IMR-90 (cell line): ENCODE data around the gene TPGS1. TPM values are rescaled to one million over a fixed set of nuclear protein-coding genes. Genes with fewer than 3 reads are reported as not detected.

Experiments
- ATAC-seq: fragments of 200-7000 bp; cut with Tn5 transposase; 2 replicates; pipeline ENCODE4 v1.9.1; 2020; ENCODE audit warnings: low read depth, mild to moderate bottlenecking, moderate library complexity
- BruUV-seq: library from RNA; stranded (reverse); fragments of 400-500 nt; replicated peaks from 2 replicates; lab custom pipeline; 2021; lab: Mats Ljungman, UMichigan
- CTCF ChIA-PET: fragments of 300-600 bp; formaldehyde crosslinking; extraction: SDS; loops from one replicate; lab custom pipeline; 2021; ENCODE audit warnings: antibody characterized with exemption; lab: Yijun Ruan, JAX
- POLR2A ChIA-PET: fragments of 300-600 bp; sonication (Branson Sonifier 250); formaldehyde crosslinking; loops from one replicate; lab custom pipeline; 2022; ENCODE audit warnings: antibody characterized with exemption; ENCODE audit not compliant: unreplicated experiment; lab: Charles Lee
- DNase-seq: peaks from one replicate; pipeline ENCODE4 v3.0.0; 2013
- H2AFZ ChIP-seq: replicated peaks from 2 replicates; pipeline ENCODE3; 2013; ENCODE audit warnings: low read length, mild to moderate bottlenecking; ENCODE audit not compliant: poor library complexity
- H2AK5ac ChIP-seq: 2 replicates; pipeline ENCODE4 v1.6.1; 2013; ENCODE audit warnings: low read depth, low read length, inconsistent platforms
- H2AK9ac ChIP-seq: replicated peaks from 2 replicates; pipeline ENCODE3; 2013; ENCODE audit warnings: mild to moderate bottlenecking, low read depth, low read length, moderate library complexity; ENCODE audit not compliant: poor library complexity
- H2BK120ac ChIP-seq: 2 replicates; pipeline ENCODE4 v1.6.1; 2013; ENCODE audit warnings: low read depth, low read length, inconsistent platforms
- H2BK15ac ChIP-seq: 3 replicates; pipeline ENCODE4 v1.6.1; 2013; ENCODE audit warnings: low read depth, low read length, inconsistent platforms
- H2BK20ac ChIP-seq: 2 replicates; pipeline ENCODE4 v1.6.1; 2013; ENCODE audit warnings: low read depth, mild to moderate bottlenecking, inconsistent platforms, low read length, moderate library complexity
- H2BK5ac ChIP-seq: 2 replicates; pipeline ENCODE4 v1.6.1; 2013; ENCODE audit warnings: mild to moderate bottlenecking, low read depth, low read length, inconsistent platforms; ENCODE audit not compliant: poor library complexity, severe bottlenecking
- H3K14ac ChIP-seq: replicated peaks from 2 replicates; pipeline ENCODE4 v1.6.1; 2013; ENCODE audit warnings: low read depth, low read length, inconsistent platforms
- H3K18ac ChIP-seq: 2 replicates; pipeline ENCODE4 v1.6.1; 2013; ENCODE audit warnings: low read depth, low read length, control low read depth
- H3K23ac ChIP-seq: 2 replicates; pipeline ENCODE4 v1.6.1; 2013; ENCODE audit warnings: low read depth, low read length, inconsistent platforms
- H3K27ac ChIP-seq: 2 replicates; pipeline ENCODE4 v1.5.1; 2013; ENCODE audit warnings: mild to moderate bottlenecking, control low read depth, low read length; ENCODE audit not compliant: insufficient read depth
- H3K27me3 ChIP-seq: 2 replicates; pipeline ENCODE4 v1.6.1; 2013; ENCODE audit warnings: low read length; ENCODE audit not compliant: control insufficient read depth, insufficient read depth
- H3K36me3 ChIP-seq: 2 replicates; pipeline ENCODE4 v1.6.1; 2013; ENCODE audit warnings: low read length, mixed read lengths; ENCODE audit not compliant: control insufficient read depth, insufficient read depth
- H3K4ac ChIP-seq: 2 replicates; pipeline ENCODE4 v1.6.1; 2013; ENCODE audit warnings: low read depth, low read length, inconsistent platforms
- H3K4me1 ChIP-seq: 2 replicates; pipeline ENCODE4 v1.6.1; 2013; ENCODE audit warnings: low read length, mixed read lengths; ENCODE audit not compliant: control insufficient read depth, insufficient read depth
- H3K4me2 ChIP-seq: 2 replicates; pipeline ENCODE4 v1.6.1; 2013; ENCODE audit warnings: low read depth, mild to moderate bottlenecking, control low read depth, low read length, moderate library complexity
- H3K4me3 ChIP-seq: 2 replicates; pipeline ENCODE4 v1.5.1; 2013; ENCODE audit warnings: low read depth, mild to moderate bottlenecking, control low read depth, low read length, moderate library complexity; ENCODE audit not compliant: insufficient read depth
- H3K56ac ChIP-seq: 2 replicates; pipeline ENCODE4 v1.6.1; 2013; ENCODE audit warnings: low read length, inconsistent platforms; ENCODE audit not compliant: insufficient read depth; ENCODE audit errors: extremely low read depth
- H3K79me1 ChIP-seq, 2 experiments: 2 replicates each; pipeline ENCODE4 v1.6.1; 2013; ENCODE audit warnings: low read length in 2 of 2, inconsistent platforms in 1 of 2, low read depth in 1 of 2
- H3K9ac ChIP-seq: 2 replicates; pipeline ENCODE4 v1.6.1; 2013; ENCODE audit warnings: low read depth, low read length, control low read depth
- H3K9me1 ChIP-seq: 2 replicates; pipeline ENCODE4 v1.6.1; 2013; ENCODE audit warnings: low read length, inconsistent platforms; ENCODE audit not compliant: insufficient read depth
- H3K9me3 ChIP-seq: 2 replicates; pipeline ENCODE4 v1.6.1; 2013; ENCODE audit warnings: low read length; ENCODE audit not compliant: control insufficient read depth, insufficient read depth
- H4K20me1 ChIP-seq: 2 replicates; pipeline ENCODE4 v1.6.1; 2013; ENCODE audit warnings: low read length, inconsistent platforms; ENCODE audit not compliant: insufficient read depth
- H4K5ac ChIP-seq: 2 replicates; pipeline ENCODE4 v1.6.1; 2013; ENCODE audit warnings: mild to moderate bottlenecking, low read depth, low read length, control low read depth
- H4K8ac ChIP-seq, 2 experiments: 2 replicates each; pipeline ENCODE4 v1.6.1; 2013; ENCODE audit warnings: low read depth in 2 of 2, low read length in 2 of 2, control low read depth in 1 of 2, inconsistent platforms in 1 of 2
- H4K91ac ChIP-seq: 2 replicates; pipeline ENCODE4 v1.6.1; 2013; ENCODE audit warnings: low read depth, low read length, inconsistent platforms; ENCODE audit not compliant: insufficient read depth
- MXI1 ChIP-seq: IDR thresholded peaks from 2 replicates; pipeline ENCODE4 v1.6.1; 2012; ENCODE audit warnings: low read depth, mild to moderate bottlenecking, low read length, moderate library complexity, borderline replicate concordance
- RAD21 ChIP-seq: IDR thresholded peaks from 2 replicates; pipeline ENCODE4 v1.6.1; 2012; ENCODE audit warnings: low read length, improper control_type of control experiment
- whole genome bisulfite sequencing, 2 experiments: methylation state at CpG; one replicate each; pipeline versions ENCODE4 v1.1.5 to v1.1.7; 2013; ENCODE audit warnings: missing lambda C conversion rate in 2 of 2; ENCODE audit not compliant: insufficient read length in 1 of 2; ENCODE audit errors: extremely low coverage in 2 of 2; 5-methylcytosine and 5-hydroxymethylcytosine counted together
- dilution Hi-C: fragments of 300-500 bp; cut with HindIII; formaldehyde crosslinking; loops from one replicate; pipeline ENCODE4 v1.14.3; 2018; ENCODE audit warnings: low sequenced_read_pairs; ENCODE audit not compliant: unreplicated experiment
- in situ Hi-C: fragments of 300-500 bp; cut with MboI; formaldehyde crosslinking; loops from 3 replicates; pipeline ENCODE4 v1.14.3; 2019; ENCODE audit warnings: low sequenced_read_pairs, inconsistent platforms, mixed read lengths
- intact Hi-C: fragments of 100-400 bp; cut with micrococcal nuclease; formaldehyde crosslinking; loops from 2 replicates; pipeline ENCODE4 v1.10.0; 2022
- polyA plus RNA-seq, 3 experiments: library from polyadenylated mRNA; depleted of rRNA; stranded (reverse); fragments of >200 nt; gene quantifications; 2 replicates each; pipeline ENCODE4 v1.2.3, GENCODE V29; 2012; ENCODE audit warnings: low replicate concordance in 1 of 3
- total RNA-seq: library from RNA; depleted of rRNA; stranded (reverse); fragments of >200 nt; gene quantifications from 2 replicates; pipeline ENCODE4 v1.2.3, GENCODE V29; 2012

The TPGS1 gene
- total and polyA plus RNA-seq, 2 of the 4 experiments (the other 2 are of a cell fraction), result 2.7 to 6.3 TPM

- Histone ChIP-seq H3K27me3 (no peaks in the 10 kb centered on the region), H3K9me1 (peaks cover 8% of the 10 kb centered on the region), H4K91ac (no peak overlapping the region), H3K4me2 (no peak overlapping the region), H2AK5ac (no peak overlapping the region), H3K4me3 (no peak overlapping the region), H2BK5ac (no peak overlapping the region), H2BK15ac (no peak overlapping the region), H3K9ac (no peak overlapping the region), H3K4ac (no peak overlapping the region), H3K23ac (no peak overlapping the region), H3K79me1 (peaks cover 9 to 16% of the 10 kb centered on the region in 2 experiments; a peak in 3 of 4 replicates), H3K56ac (no peak overlapping the region), H3K4me1 (no peaks in the 10 kb centered on the region), H4K8ac (no peak overlapping the region), H3K27ac (no peak overlapping the region), H2AK9ac (no peak overlapping the region), H2BK120ac (no peak overlapping the region), H3K9me3 (no peaks in the 10 kb centered on the region), H3K36me3 (peaks cover 51% of the 10 kb centered on the region), H4K20me1 (peaks cover 23% of the 10 kb centered on the region), H4K5ac (no peak overlapping the region), H2AFZ (no peak overlapping the region), H2BK20ac (no peak overlapping the region), H3K18ac (no peak overlapping the region), H3K14ac (no peak overlapping the region)
- WGBS, 2 experiments, result 94% methylated on average over 29 of the region's 51 CpGs; no CpG with 5 or more reads in 1 of the 2 experiments
- in situ Hi-C loops (no loop called here), intact Hi-C loops (no loop called here), dilution Hi-C loops (no loop called here)
- CTCF ChIA-PET, result no interaction called here
- ATAC-seq (no peak), DNase-seq (no peak)
- POLR2A ChIA-PET, result no interaction called here
- TF ChIP-seq MXI1, result no peak
- no peak for TF ChIP-seq RAD21
- BruUV-seq, result no TSS peak
These were observed 33.8 kb downstream of the TPGS1 start for GRCh38 chr19:540867-541637.
